Caco-2 (cell line): ENCODE results near the gene ST6GALNAC3. TPM values are rescaled to one million over a fixed set of nuclear protein-coding genes. Genes with fewer than 3 reads are reported as not detected.

Source experiments
- BruUV-seq: library from RNA; stranded (reverse); fragments of 400-500 nt; replicated peaks from 2 replicates; lab custom pipeline; 2021; lab: Mats Ljungman, UMichigan
- CTCF ChIA-PET: fragments of 300-600 bp; sonication (Branson Sonifier 250); formaldehyde crosslinking; loops from one replicate; lab custom pipeline; 2022; ENCODE audit warnings: antibody characterized with exemption; lab: Charles Lee
- POLR2A ChIA-PET: fragments of 300-600 bp; sonication (Branson Sonifier 250); formaldehyde crosslinking; loops from one replicate; lab custom pipeline; 2022; ENCODE audit warnings: antibody characterized with exemption; lab: Charles Lee
- DNase-seq, 2 experiments: peaks; one replicate each; pipeline versions ENCODE4 v3.0.0 to v3.0.0-alpha.2; 2020 to 2022
- H3K27me3 ChIP-seq: replicated peaks from 2 replicates; pipeline ENCODE4 v1.6.0; 2011; ENCODE audit warnings: low read length; ENCODE audit not compliant: control insufficient read depth, insufficient read depth
- H3K36me3 ChIP-seq: 2 replicates; pipeline ENCODE4 v1.5.1; 2011; ENCODE audit warnings: low read length; ENCODE audit not compliant: control insufficient read depth, insufficient read depth
- H3K4me1 ChIP-seq: fragments of 250-450 bp; sonication (Bioruptor Pico); 2 replicates; pipeline ENCODE4 v1.5.1; 2020; ENCODE audit warnings: mild to moderate bottlenecking
- H3K4me3 ChIP-seq: 2 replicates; pipeline ENCODE4 v1.5.1; 2011; ENCODE audit warnings: low read depth, mild to moderate bottlenecking, control low read depth, low read length
- H3K9me3 ChIP-seq: fragments of 250-450 bp; sonication (Bioruptor Pico); 2 replicates; pipeline ENCODE4 v1.5.1; 2020; ENCODE audit warnings: mild to moderate bottlenecking, moderate library complexity
- H3K27ac Mint-ChIP-seq: one replicate; pipeline ENCODE4 v1.8.0; 2022; ENCODE audit warnings: mixed read lengths; ENCODE audit not compliant: unreplicated experiment
- H3K27me3 Mint-ChIP-seq: one replicate; pipeline ENCODE4 v1.8.0; 2022; ENCODE audit warnings: mixed read lengths; ENCODE audit not compliant: insufficient read depth, unreplicated experiment
- H3K36me3 Mint-ChIP-seq: one replicate; pipeline ENCODE4 v1.8.0; 2022; ENCODE audit warnings: mild to moderate bottlenecking, mixed read lengths; ENCODE audit not compliant: insufficient read depth, unreplicated experiment
- H3K4me1 Mint-ChIP-seq: one replicate; pipeline ENCODE4 v1.8.0; 2022; ENCODE audit warnings: low read depth, mixed read lengths; ENCODE audit not compliant: unreplicated experiment
- H3K4me3 Mint-ChIP-seq: one replicate; pipeline ENCODE4 v1.8.0; 2022; ENCODE audit warnings: mild to moderate bottlenecking, moderate library complexity, mixed read lengths; ENCODE audit not compliant: unreplicated experiment
- H3K9me3 Mint-ChIP-seq: one replicate; pipeline ENCODE4 v1.8.0; 2022; ENCODE audit warnings: mixed read lengths; ENCODE audit not compliant: unreplicated experiment
- intact Hi-C: fragments of 100-400 bp; cut with micrococcal nuclease; formaldehyde crosslinking; loops from one replicate; pipeline ENCODE4 v1.10.0; 2022; ENCODE audit not compliant: unreplicated experiment
- total RNA-seq: library from RNA; stranded (reverse); gene quantifications from 2 replicates; pipeline ENCODE4 v1.2.3, GENCODE V29; 2022
- TF ChIP-seq, protein P1 (sequence below), 2 experiments: fragments of 200-600 bp in 1 of 2; IDR thresholded peaks; 1 replicate in 1 of 2; 2 replicates in 1 of 2; pipeline versions ENCODE4 v1.5.1 to v1.8.0; 2011 to 2022; ENCODE audit warnings: antibody characterized with exemption in 1 of 2, control low read depth in 1 of 2, inconsistent platforms in 1 of 2, low read depth in 1 of 2, low read length in 1 of 2, mild to moderate bottlenecking in 1 of 2, moderate library complexity in 1 of 2; ENCODE audit not compliant: insufficient read depth in 1 of 2, severe bottlenecking in 1 of 2, unreplicated experiment in 1 of 2

The ST6GALNAC3 gene
- total RNA-seq, 1 experiment from 2014 or later = 16.0 TPM

DNA sequence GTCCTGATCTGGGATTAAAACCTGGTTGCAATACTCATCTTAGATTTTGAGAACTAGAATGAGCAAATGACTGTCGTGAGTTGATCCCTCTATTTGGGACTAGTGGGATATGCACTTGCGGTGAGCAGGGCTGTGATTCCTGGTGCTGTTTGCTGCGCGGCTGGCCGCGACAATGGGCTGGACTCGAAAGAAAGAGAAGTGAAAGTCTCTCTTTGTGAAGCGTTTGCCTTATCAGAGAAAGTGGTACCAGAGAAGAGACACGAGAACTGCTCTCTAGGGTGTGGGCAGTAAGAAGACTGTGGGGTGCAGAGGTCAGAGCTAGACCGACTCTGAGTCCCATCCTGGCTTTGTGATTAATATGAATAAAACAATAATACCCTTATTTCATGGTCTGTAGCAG lies 8.6 kb downstream of the ST6GALNAC3 start:
- Histone ChIP-seq H3K36me3 (no peaks in the 10 kb centered on the region), H3K9me3 (no peaks in the 10 kb centered on the region), H3K27me3 (no peaks in the 10 kb centered on the region), H3K4me1 (peaks cover 6% of the 10 kb centered on the region), H3K4me3 (no peak overlapping the region)
- Mint-ChIP-seq H3K36me3 (peaks cover 9% of the 10 kb centered on the region), H3K4me3 (no peak overlapping the region), H3K9me3 (no peaks in the 10 kb centered on the region), H3K4me1 (peaks cover 28% of the 10 kb centered on the region), H3K27ac (no peak overlapping the region), H3K27me3 (no peaks in the 10 kb centered on the region)
- no peak for DNase-seq
- POLR2A ChIA-PET = no interaction called here
- intact Hi-C loops = no loop called here
- BruUV-seq = no TSS peak
- TF ChIP-seq, protein P1, sequence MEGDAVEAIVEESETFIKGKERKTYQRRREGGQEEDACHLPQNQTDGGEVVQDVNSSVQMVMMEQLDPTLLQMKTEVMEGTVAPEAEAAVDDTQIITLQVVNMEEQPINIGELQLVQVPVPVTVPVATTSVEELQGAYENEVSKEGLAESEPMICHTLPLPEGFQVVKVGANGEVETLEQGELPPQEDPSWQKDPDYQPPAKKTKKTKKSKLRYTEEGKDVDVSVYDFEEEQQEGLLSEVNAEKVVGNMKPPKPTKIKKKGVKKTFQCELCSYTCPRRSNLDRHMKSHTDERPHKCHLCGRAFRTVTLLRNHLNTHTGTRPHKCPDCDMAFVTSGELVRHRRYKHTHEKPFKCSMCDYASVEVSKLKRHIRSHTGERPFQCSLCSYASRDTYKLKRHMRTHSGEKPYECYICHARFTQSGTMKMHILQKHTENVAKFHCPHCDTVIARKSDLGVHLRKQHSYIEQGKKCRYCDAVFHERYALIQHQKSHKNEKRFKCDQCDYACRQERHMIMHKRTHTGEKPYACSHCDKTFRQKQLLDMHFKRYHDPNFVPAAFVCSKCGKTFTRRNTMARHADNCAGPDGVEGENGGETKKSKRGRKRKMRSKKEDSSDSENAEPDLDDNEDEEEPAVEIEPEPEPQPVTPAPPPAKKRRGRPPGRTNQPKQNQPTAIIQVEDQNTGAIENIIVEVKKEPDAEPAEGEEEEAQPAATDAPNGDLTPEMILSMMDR (IDR thresholded peaks at IDR 0.05; ENCODE audit: insufficient read depth in 1 of 2, low read depth in 1 of 2, low read length in 1 of 2, severe bottlenecking in 1 of 2, unreplicated experiment in 1 of 2) = no peak
- CTCF ChIA-PET = no interaction called here

DNA sequence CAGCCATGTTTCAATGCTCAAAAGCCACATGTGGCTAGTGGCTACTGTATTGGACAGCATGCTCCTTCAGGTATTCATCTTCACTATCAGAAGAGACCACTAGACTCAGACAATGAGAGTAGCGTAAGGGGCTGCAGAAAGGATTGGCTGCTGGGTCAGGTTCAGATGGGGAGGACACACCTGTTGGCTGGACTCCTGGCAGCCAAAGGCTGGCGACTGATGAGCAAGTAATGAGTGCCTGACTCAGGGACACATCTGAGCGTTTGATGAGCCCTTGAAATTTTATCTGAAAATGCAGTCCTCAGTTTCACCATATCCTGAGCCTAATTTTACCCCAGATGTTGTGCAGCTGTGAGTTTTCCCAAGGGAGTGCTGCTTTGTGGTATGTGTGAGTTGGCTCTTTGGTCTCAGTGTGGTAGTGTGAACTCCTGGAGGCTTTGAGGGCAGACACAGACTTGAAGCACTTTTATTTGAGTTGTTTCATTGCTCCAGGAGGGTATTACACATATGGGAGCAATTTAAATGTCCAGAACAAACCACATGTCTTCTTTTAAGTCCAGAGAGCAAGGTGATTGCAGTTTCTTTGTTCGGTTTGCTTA lies 9.6 kb downstream of the ST6GALNAC3 start:
- no peak for DNase-seq
- TF ChIP-seq, protein P1 (IDR thresholded peaks at IDR 0.05; ENCODE audit: insufficient read depth in 1 of 2, low read depth in 1 of 2, low read length in 1 of 2, severe bottlenecking in 1 of 2, unreplicated experiment in 1 of 2) = no peak
- H3K9me3 ChIP-seq = no peaks in the 10 kb centered on the region
- ChIA-PET CTCF (no interaction called here), POLR2A (interaction anchor here (0.5 kb wide), 1 partner anchor 8 kb away, joined by 5 read pairs; no protein-coding TSS in a partner anchor)
- Mint-ChIP-seq H3K4me3 (no peak overlapping the region), H3K36me3 (peaks cover 16% of the 10 kb centered on the region), H3K27me3 (no peaks in the 10 kb centered on the region), H3K9me3 (no peaks in the 10 kb centered on the region), H3K27ac (no peak overlapping the region), H3K4me1 (peaks cover 33% of the 10 kb centered on the region)
- no TSS peak for BruUV-seq
- intact Hi-C loops = no loop called here
- H3K27me3 ChIP-seq = no peaks in the 10 kb centered on the region
- no peaks in the 10 kb centered on the region for H3K36me3 ChIP-seq
- peaks cover 6% of the 10 kb centered on the region for H3K4me1 ChIP-seq
- H3K4me3 ChIP-seq = no peak overlapping the region

DNA sequence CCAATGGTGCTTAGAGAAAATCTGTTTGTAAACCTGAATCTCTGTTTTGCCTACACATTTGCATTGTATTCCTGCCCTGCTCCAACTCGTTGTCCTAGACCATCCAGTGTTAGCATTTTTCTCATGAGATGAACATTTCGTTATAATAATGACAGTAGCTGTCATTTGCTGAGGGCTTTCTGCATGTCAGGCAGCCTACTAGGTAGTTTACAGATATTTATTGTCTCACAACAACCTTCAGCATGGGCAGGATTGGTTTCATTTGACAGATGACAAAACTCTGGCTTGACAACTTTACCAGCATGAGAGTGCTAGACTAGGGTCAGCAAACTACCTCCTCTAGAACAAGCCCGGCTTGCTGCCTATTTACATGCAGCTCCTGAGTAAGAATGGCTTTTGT lies 10.1 kb downstream of the ST6GALNAC3 start:
- Histone ChIP-seq H3K36me3 (no peaks in the 10 kb centered on the region), H3K4me3 (no peak overlapping the region), H3K27me3 (no peaks in the 10 kb centered on the region), H3K4me1 (peaks cover 6% of the 10 kb centered on the region), H3K9me3 (no peaks in the 10 kb centered on the region)
- POLR2A ChIA-PET = interaction anchor here (0.5 kb wide), 1 partner anchor 9 kb away, joined by 5 read pairs; no protein-coding TSS in a partner anchor
- Mint-ChIP-seq H3K4me1 (peaks cover 33% of the 10 kb centered on the region), H3K36me3 (peaks cover 16% of the 10 kb centered on the region), H3K4me3 (no peak overlapping the region), H3K27ac (no peak overlapping the region), H3K27me3 (no peaks in the 10 kb centered on the region), H3K9me3 (no peaks in the 10 kb centered on the region)
- CTCF ChIA-PET = no interaction called here
- BruUV-seq = no TSS peak
- TF ChIP-seq, protein P1 (IDR thresholded peaks at IDR 0.05; ENCODE audit: insufficient read depth in 1 of 2, low read depth in 1 of 2, low read length in 1 of 2, severe bottlenecking in 1 of 2, unreplicated experiment in 1 of 2) = no peak
- intact Hi-C loops = no loop called here
- DNase-seq = no peak
